ENCODE measurements around the gene SERPINB13. TPM values are rescaled to one million over a fixed set of nuclear protein-coding genes. Genes with fewer than 3 reads are reported as not detected.
A peak's percentile ranks its signal among the peaks of the same experiment; 100 is the strongest.

SERPINB13 gene
- polyA plus RNA-seq, 1 donor = not detected

DNA sequence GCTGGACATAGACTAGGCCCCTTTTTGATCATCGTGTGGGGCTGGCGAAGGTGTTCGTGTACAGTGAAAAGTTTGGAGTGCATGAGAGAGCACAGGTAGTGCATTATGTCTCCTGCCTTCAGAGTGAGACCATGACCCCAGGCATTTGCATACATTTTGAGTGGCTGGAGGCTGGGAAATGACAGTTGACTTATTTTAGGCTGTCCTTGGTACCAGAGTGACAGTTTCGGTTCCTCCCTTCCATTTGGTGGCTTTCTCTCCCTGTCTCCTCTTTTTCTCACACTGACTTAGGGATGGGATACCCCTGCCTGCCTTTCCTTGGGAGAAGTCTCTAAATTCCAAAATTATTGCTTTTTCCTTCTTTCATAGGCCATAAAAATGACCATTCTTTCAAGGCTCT, 24.9 kb upstream of the SERPINB13 start:
- Histone ChIP-seq H3K27ac (ENCODE audit: low read length) (no peak overlapping the region), H3K27me3 (ENCODE audit: control insufficient read depth, insufficient read depth, low read length) (no peaks in the 10 kb centered on the region), H3K36me3 (ENCODE audit: control insufficient read depth, insufficient read depth, low read length) (no peaks in the 10 kb centered on the region), H3K4me1 (ENCODE audit: control insufficient read depth, insufficient read depth, low read length) (no peaks in the 10 kb centered on the region), H3K9me3 (ENCODE audit: control insufficient read depth, low read depth, low read length) (no peaks in the 10 kb centered on the region), H3K4me3 (ENCODE audit: low read length) (no peak overlapping the region)
- DNase-seq = no peak
- no CpG with 5 or more reads among the region's 4 CpGs for WGBS (ENCODE audit: insufficient coverage, low lambda C conversion rate)

GRCh38 chr18:63564021-63564420, 23.1 kb upstream of the SERPINB13 start:
- Histone ChIP-seq H3K9me3 (ENCODE audit: control insufficient read depth, low read depth, low read length) (no peaks in the 10 kb centered on the region), H3K36me3 (ENCODE audit: control insufficient read depth, insufficient read depth, low read length) (no peaks in the 10 kb centered on the region), H3K27ac (ENCODE audit: low read length) (no peak overlapping the region), H3K4me3 (ENCODE audit: low read length) (no peak overlapping the region), H3K4me1 (ENCODE audit: control insufficient read depth, insufficient read depth, low read length) (no peaks in the 10 kb centered on the region), H3K27me3 (ENCODE audit: control insufficient read depth, insufficient read depth, low read length) (no peaks in the 10 kb centered on the region)
- 86% methylated on average over 2 of the region's 4 CpGs for WGBS (ENCODE audit: insufficient coverage, low lambda C conversion rate)
- DNase-seq = no peak

DNA sequence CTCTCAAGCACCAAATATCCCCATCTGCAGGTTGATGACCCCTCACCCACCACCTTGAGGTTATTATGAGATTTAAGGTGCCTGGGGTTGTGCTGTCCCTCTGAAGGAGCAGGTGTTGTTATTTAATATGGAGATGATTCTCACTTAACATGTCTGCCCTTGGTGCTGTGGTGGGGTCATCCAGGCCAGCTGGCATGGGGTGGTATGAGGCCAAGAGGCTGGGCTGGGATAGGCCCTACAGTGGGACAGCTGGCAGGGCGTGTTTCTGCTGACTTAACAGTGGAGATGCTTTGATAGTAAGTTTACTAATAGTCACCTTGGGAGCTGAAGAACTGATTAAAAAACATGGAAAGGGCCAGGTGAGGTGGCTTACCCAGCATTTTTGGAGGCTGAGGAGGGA, 22.6 kb upstream of the SERPINB13 start:
- no peaks in the 10 kb centered on the region for H3K9me3 ChIP-seq (ENCODE audit: control insufficient read depth, low read depth, low read length)
- no peaks in the 10 kb centered on the region for H3K36me3 ChIP-seq (ENCODE audit: control insufficient read depth, insufficient read depth, low read length)
- no peak overlapping the region for H3K27ac ChIP-seq (ENCODE audit: low read length)
- DNase-seq = no peak
- no peak overlapping the region for H3K4me3 ChIP-seq (ENCODE audit: low read length)
- H3K27me3 ChIP-seq (ENCODE audit: control insufficient read depth, insufficient read depth, low read length) = no peaks in the 10 kb centered on the region
- no CpG with 5 or more reads among the region's 1 CpG for WGBS (ENCODE audit: insufficient coverage, low lambda C conversion rate)
- no peaks in the 10 kb centered on the region for H3K4me1 ChIP-seq (ENCODE audit: control insufficient read depth, insufficient read depth, low read length)

- no CpG with 5 or more reads among the region's 5 CpGs for WGBS (ENCODE audit: insufficient coverage, low lambda C conversion rate)
- no peak overlapping the region for H3K27ac ChIP-seq (ENCODE audit: low read length)
- no peaks in the 10 kb centered on the region for H3K27me3 ChIP-seq (ENCODE audit: control insufficient read depth, insufficient read depth, low read length)
- H3K9me3 ChIP-seq (ENCODE audit: control insufficient read depth, low read depth, low read length) = no peaks in the 10 kb centered on the region
- no peaks in the 10 kb centered on the region for H3K36me3 ChIP-seq (ENCODE audit: control insufficient read depth, insufficient read depth, low read length)
- no peak for DNase-seq
- H3K4me3 ChIP-seq (ENCODE audit: low read length) = no peak overlapping the region
- no peaks in the 10 kb centered on the region for H3K4me1 ChIP-seq (ENCODE audit: control insufficient read depth, insufficient read depth, low read length)
Measured at GRCh38 chr18:63567276-63567675, 19.9 kb upstream of the SERPINB13 start.

- Histone ChIP-seq H3K27ac (ENCODE audit: low read length) (no peak overlapping the region), H3K9me3 (ENCODE audit: control insufficient read depth, low read depth, low read length) (no peaks in the 10 kb centered on the region), H3K4me1 (ENCODE audit: control insufficient read depth, insufficient read depth, low read length) (no peaks in the 10 kb centered on the region), H3K36me3 (ENCODE audit: control insufficient read depth, insufficient read depth, low read length) (no peaks in the 10 kb centered on the region), H3K27me3 (ENCODE audit: control insufficient read depth, insufficient read depth, low read length) (no peaks in the 10 kb centered on the region), H3K4me3 (ENCODE audit: low read length) (no peak overlapping the region)
- WGBS (ENCODE audit: insufficient coverage, low lambda C conversion rate) = 83% methylated on average over 1 of the region's 9 CpGs
- no peak for DNase-seq
Measured at GRCh38 chr18:63567825-63568224, 19.3 kb upstream of the SERPINB13 start.

DNA sequence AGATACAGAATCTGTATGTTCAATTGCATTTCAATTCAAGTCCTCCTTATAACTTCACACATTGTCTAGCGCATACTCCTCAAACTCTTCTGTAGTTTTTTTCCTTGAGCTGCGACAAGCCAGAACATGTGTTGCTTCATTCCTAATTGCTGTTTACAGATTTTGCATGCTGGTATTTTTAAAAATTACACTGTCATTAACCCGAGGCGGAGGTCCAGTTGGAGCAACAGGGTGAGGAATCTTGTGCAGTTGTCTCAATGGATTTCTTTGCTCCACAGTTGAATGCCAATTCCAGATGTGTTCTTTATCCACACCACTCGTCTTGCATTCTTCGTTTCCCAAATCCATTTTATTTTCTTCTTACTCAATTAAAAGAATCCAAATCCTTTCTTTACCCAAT, 16.4 kb upstream of the SERPINB13 start:
- H3K36me3 ChIP-seq (ENCODE audit: control insufficient read depth, insufficient read depth, low read length) = no peaks in the 10 kb centered on the region
- WGBS (ENCODE audit: insufficient coverage, low lambda C conversion rate) = 83% methylated on average over 4 of the region's 6 CpGs

DNA sequence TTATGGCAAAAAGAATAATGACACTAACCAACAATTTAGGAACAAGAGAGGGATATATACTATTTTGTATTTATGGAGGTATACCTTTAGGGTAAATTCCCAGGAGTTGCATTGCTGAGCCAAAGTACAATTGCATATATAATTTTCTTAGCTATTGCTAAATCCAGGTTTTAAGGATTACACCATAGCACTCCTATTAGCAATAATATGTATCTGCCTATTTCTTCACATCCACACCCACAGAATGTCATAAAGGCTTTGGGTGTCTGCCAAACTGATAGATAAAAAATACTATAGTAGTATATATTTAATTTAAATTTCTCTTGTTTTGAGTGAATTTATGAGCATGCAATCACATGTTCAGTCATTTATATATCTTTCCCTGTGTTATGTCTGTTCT, 11.5 kb upstream of the SERPINB13 start:
- H3K27ac ChIP-seq (ENCODE audit: low read length) = no peak overlapping the region
- H3K27me3 ChIP-seq (ENCODE audit: control insufficient read depth, insufficient read depth, low read length) = no peaks in the 10 kb centered on the region
- no peak overlapping the region for H3K4me3 ChIP-seq (ENCODE audit: low read length)
- no peaks in the 10 kb centered on the region for H3K36me3 ChIP-seq (ENCODE audit: control insufficient read depth, insufficient read depth, low read length)
- no peaks in the 10 kb centered on the region for H3K4me1 ChIP-seq (ENCODE audit: control insufficient read depth, insufficient read depth, low read length)
- H3K9me3 ChIP-seq (ENCODE audit: control insufficient read depth, low read depth, low read length) = no peaks in the 10 kb centered on the region
- peak in 1 of 2 donors; percentile 25 for DNase-seq

More for the DNA sequence above, 16.4 kb upstream of the SERPINB13 start:
- no peak for DNase-seq
- Histone ChIP-seq H3K27ac (ENCODE audit: low read length) (no peak overlapping the region), H3K27me3 (ENCODE audit: control insufficient read depth, insufficient read depth, low read length) (no peaks in the 10 kb centered on the region), H3K9me3 (ENCODE audit: control insufficient read depth, low read depth, low read length) (no peaks in the 10 kb centered on the region), H3K4me3 (ENCODE audit: low read length) (no peak overlapping the region), H3K4me1 (ENCODE audit: control insufficient read depth, insufficient read depth, low read length) (no peaks in the 10 kb centered on the region)

GRCh38 chr18:63578357-63578958, 8.7 kb upstream of the SERPINB13 start:
- WGBS (ENCODE audit: insufficient coverage, low lambda C conversion rate) = 30% methylated on average over 3 of the region's 5 CpGs
- H3K36me3 ChIP-seq (ENCODE audit: control insufficient read depth, insufficient read depth, low read length) = no peaks in the 10 kb centered on the region
- no peaks in the 10 kb centered on the region for H3K27me3 ChIP-seq (ENCODE audit: control insufficient read depth, insufficient read depth, low read length)
- no peak overlapping the region for H3K27ac ChIP-seq (ENCODE audit: low read length)
- no peak overlapping the region for H3K4me3 ChIP-seq (ENCODE audit: low read length)
- DNase-seq = peak in 1 of 2 donors; percentile 15
- H3K9me3 ChIP-seq (ENCODE audit: control insufficient read depth, low read depth, low read length) = no peaks in the 10 kb centered on the region
- no peaks in the 10 kb centered on the region for H3K4me1 ChIP-seq (ENCODE audit: control insufficient read depth, insufficient read depth, low read length)

DNA sequence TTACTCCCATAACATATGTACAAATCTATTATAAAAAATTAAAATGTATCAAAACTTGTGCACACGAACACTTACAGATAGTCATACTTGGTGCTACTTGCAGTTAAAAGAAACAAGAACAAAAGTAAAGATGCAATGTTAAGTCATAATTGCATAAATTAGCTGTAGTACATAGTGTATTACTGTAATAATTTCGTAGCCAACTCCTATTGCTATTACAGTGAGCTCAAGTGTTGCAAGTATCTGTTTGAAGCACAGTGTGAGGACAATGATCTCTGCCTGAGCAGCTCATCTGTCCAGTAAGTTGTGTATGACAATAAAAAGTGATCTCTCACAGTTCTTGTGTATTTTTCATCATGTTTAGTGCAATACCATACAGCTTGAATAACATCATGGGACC, 7.5 kb upstream of the SERPINB13 start:
- no peaks in the 10 kb centered on the region for H3K36me3 ChIP-seq (ENCODE audit: control insufficient read depth, insufficient read depth, low read length)
- no peak overlapping the region for H3K27ac ChIP-seq (ENCODE audit: low read length)
- DNase-seq = no peak
- WGBS (ENCODE audit: insufficient coverage, low lambda C conversion rate) = 100% methylated on average over 1 of the region's 2 CpGs
- H3K27me3 ChIP-seq (ENCODE audit: control insufficient read depth, insufficient read depth, low read length) = no peaks in the 10 kb centered on the region
- no peak overlapping the region for H3K4me3 ChIP-seq (ENCODE audit: low read length)
- H3K9me3 ChIP-seq (ENCODE audit: control insufficient read depth, low read depth, low read length) = no peaks in the 10 kb centered on the region
- no peaks in the 10 kb centered on the region for H3K4me1 ChIP-seq (ENCODE audit: control insufficient read depth, insufficient read depth, low read length)

DNA sequence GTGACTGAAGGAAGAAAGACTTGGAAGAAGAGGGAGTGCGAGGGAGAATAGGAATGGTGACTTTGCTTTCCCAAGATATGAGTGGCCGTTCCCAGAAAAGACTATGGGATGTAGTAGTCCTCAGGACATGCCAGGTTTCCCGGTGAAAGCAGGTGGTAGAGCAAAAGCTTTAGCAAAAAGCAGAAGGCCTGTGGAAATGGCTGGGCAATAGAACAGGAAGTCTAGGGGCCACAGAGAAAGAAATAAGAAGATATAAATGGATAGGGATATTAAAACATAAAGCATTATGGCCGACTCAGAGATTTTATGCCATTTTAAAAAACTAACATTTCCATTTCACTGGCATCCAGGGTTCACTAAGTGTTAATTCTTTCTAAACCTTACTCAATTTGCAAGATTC, 1.2 kb upstream of the SERPINB13 start:
- WGBS (ENCODE audit: insufficient coverage, low lambda C conversion rate) = 93% methylated on average over 4 of the region's 4 CpGs
- DNase-seq = no peak
- Histone ChIP-seq H3K27ac (ENCODE audit: low read length) (no peak overlapping the region), H3K9me3 (ENCODE audit: control insufficient read depth, low read depth, low read length) (no peaks in the 10 kb centered on the region), H3K27me3 (ENCODE audit: control insufficient read depth, insufficient read depth, low read length) (no peaks in the 10 kb centered on the region), H3K4me1 (ENCODE audit: control insufficient read depth, insufficient read depth, low read length) (no peaks in the 10 kb centered on the region), H3K36me3 (ENCODE audit: control insufficient read depth, insufficient read depth, low read length) (no peaks in the 10 kb centered on the region), H3K4me3 (ENCODE audit: low read length) (no peak overlapping the region)

DNA sequence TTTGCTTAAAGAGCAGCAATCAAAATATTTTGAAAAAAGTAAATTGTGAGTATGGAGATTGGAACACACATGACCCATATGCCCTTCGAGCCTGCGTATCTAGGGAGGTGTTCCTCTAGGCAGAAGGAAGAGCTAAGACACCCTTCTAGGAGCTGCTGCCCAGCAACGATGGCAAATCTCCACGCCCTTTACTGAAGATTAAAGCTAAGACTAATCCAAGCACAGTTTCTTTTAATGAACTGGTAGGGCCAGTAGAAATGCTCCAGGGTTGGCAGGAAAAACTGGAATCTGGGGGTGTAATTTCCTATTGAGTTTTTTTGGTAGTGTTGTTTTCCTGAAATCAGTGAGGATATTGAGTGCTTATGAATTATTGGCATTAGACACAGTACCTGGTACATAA, 712 bp upstream of the SERPINB13 start:
- Histone ChIP-seq H3K36me3 (ENCODE audit: control insufficient read depth, insufficient read depth, low read length) (no peaks in the 10 kb centered on the region), H3K27ac (ENCODE audit: low read length) (no peak overlapping the region), H3K9me3 (ENCODE audit: control insufficient read depth, low read depth, low read length) (no peaks in the 10 kb centered on the region), H3K27me3 (ENCODE audit: control insufficient read depth, insufficient read depth, low read length) (no peaks in the 10 kb centered on the region), H3K4me1 (ENCODE audit: control insufficient read depth, insufficient read depth, low read length) (no peaks in the 10 kb centered on the region), H3K4me3 (ENCODE audit: low read length) (no peak overlapping the region)
- no CpG with 5 or more reads among the region's 4 CpGs for WGBS (ENCODE audit: insufficient coverage, low lambda C conversion rate)
- no peak for DNase-seq
